Measurements from ENCODE around the gene CKLF.
A peak's percentile ranks its signal among the peaks of the same experiment; 100 is the strongest.
"Not testable (repeated sequence)": the region's sequence is repeated elsewhere in the genome, so short reads cannot be mapped to it uniquely, and the experiment has no call there.

Gene CKLF, protein sequence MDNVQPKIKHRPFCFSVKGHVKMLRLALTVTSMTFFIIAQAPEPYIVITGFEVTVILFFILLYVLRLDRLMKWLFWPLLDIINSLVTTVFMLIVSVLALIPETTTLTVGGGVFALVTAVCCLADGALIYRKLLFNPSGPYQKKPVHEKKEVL
- 9.7 to 9.9 reads per million in 2 donors for total RNA-seq

GRCh38 chr16:66552286-66553177 lies at the start of gene CKLF:
Gene CKLF, plus strand, starts transcription at chr16:66552576. Its CDS starts 140 bp downstream, at chr16:66552716.
- DNase-seq: peak; percentile 81

DNA sequence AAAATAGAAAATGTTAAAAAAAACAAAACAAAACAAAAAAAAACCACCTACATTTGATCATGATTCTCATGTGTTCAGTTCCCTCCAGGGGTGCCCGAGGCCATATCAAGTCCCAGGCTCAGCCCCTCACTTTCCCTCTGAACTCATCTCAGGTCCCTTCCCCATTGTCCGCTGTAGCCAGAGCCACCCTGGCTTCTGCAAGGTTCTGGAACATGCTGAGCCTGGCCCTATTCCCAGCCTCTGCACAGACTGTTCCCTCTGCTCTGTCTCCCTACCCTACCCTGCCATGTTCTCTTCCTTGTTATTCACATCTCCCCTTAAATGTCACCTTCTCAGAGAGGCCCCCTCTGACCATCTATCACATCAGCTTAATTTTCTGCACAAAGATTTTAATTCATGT lies 49.3 kb upstream of the CKLF start:
- DNase-seq: no peak

DNA sequence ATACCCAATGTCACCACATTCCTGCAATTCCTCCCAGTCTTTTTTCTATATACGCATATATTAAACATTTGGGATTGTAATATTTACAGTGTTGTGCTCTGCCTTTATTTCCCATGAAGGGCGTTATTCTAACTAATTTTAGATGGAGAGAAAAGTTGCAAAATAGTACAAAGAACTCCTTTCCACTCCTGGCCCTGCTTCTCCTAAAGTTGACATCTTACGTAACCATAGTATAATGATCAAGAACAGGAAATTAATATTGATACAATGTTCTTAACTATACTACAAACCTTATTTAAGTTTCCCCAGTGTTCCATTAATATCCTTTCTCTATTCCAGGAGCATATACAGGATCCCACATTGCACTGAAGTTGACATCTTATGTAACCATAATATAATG lies 48.8 kb upstream of the CKLF start:
- DNase-seq: no peak

GRCh38 chr16:66507731-66508239 lies 44.6 kb upstream of the CKLF start:
- no peak for DNase-seq

DNA sequence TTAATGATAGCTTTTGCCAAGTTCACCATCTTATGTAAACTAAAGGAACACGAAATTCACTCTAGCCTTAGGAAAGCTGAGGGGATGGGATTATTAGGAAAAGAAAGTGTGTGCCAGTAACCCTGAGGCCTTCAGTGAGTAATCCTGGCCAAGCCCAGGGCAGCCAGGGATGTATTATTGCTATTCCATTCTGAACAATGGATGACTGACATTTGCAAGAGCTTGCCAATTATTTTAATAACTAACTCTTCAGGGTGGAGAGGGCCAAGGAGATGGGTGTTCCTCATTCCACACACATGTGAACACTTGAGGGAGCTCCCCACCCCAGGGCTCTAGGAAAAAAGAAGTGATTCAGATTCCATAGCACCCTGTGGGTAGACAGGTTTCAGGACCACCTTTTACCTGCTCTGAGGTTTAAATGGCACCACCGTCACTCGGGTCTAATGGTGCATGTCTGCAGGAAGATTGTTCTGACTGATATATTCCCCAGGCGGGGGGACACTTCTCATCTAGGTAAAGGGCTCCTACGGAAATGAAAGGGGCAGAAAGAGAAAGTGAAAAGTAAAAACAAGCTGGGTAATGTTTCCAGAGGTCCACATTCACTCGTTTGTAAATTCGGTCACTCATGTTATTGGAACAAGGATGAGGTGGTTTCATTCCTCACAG lies 44.0 kb upstream of the CKLF start:
- no peak for DNase-seq

DNA sequence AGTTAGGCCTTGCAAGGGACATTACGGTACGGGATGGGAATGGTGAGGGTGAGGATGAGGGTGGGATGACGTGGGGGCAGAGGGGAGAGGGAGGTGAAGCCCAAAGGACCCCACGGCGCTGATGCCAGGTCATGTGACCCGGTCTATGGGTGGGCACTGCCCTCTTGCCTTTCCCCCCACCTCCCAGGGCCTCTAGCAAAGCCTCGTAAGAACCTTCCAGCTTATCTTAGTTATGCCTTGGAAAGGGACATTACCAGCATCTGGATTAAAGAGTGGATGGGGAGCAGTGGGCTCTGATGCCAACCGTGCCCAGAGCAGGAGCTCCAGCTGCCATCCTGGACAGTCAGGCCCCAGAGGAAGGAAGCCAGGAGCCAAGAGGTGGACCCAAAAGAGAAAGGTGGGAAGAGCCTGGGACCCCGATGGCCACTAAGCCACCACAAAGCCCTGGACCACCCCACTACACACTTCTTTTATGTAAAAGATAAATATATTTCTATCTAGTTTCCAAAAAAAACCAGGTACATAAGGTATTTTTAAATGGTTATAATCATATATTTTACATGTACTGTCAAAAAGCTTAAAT lies 43.4 kb upstream of the CKLF start:
- no peak for DNase-seq

DNA sequence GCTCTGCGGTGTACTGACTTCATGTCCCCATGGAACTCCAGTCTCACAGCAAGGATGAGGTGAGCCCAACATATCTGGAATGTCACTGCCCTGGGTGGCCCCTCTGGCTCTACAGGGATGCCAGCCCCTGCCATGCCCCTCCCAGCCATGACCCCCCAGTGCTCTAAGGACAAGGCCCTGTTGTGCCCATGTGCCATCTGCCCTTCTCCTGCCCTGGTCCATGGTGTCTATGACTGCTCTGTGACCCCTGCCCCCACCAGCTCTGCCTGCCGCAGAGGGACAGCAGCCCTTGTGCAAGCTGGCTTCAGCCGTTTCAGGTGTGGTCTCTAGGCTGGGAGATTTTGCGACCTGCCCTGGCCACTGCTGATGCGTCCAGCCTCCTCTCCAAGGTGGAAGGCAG lies 42.8 kb upstream of the CKLF start:
- DNase-seq: no peak

DNA sequence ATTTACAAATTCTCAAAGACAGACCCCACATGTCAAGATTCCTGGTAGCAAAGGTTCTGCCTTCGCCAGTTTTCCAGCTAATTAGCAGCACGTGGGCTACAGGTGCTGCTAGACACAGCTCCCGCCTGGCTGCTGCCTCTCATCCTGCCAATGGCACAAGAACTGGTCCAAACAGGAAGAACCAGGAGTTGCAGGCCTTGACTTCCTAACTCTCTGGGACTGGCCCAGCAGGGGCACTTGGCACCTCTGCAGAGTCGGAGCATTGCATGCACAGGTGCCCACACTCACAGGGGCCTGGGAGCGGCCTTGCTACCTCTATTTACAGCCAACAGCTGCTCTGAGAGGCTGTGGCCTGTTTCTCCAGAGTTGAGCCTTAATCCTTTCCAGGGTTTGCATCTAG lies 42.1 kb upstream of the CKLF start:
- no peak for DNase-seq

- DNase-seq: no peak
These were observed 41.4 kb upstream of the CKLF start for GRCh38 chr16:66510711-66511601.

- DNase-seq: no peak
These were observed 40.6 kb upstream of the CKLF start for GRCh38 chr16:66511602-66512271.

- no peak for DNase-seq
These were observed 39.9 kb upstream of the CKLF start for GRCh38 chr16:66512272-66513110.

DNA sequence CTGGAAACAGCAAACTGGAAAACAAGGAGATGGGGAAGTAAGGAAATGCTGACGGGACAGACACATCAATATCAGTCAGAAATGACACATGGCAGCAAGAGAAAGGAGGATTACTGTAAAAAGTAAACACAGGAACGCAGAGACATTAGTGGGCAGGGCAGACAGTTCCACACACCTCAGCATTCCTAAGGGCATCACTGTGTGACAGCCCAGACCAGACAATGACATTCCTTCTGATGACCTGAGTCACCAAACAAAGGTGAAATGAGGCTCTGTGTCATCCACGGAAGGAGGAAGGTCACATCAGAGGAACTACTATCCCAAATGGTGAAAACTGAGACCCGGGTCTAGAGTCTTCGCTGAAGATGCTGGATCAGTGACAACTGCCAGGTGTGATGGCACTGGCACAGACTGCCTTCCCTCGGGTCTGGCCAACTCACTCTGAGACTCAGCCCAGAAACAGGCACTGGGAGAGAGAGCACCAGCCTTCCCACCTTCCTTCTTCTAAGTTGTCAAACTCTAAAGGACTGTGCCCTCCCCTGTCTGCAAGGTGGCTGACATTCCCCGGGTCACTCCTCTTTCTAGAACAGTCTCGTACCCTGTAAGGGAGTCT lies 39.2 kb upstream of the CKLF start:
- no peak for DNase-seq

- DNase-seq: not testable (repeated sequence)
These were observed 38.0 kb upstream of the CKLF start for GRCh38 chr16:66514391-66514790.

- DNase-seq: not testable (repeated sequence)
These were observed 37.3 kb upstream of the CKLF start for GRCh38 chr16:66514980-66515595.

DNA sequence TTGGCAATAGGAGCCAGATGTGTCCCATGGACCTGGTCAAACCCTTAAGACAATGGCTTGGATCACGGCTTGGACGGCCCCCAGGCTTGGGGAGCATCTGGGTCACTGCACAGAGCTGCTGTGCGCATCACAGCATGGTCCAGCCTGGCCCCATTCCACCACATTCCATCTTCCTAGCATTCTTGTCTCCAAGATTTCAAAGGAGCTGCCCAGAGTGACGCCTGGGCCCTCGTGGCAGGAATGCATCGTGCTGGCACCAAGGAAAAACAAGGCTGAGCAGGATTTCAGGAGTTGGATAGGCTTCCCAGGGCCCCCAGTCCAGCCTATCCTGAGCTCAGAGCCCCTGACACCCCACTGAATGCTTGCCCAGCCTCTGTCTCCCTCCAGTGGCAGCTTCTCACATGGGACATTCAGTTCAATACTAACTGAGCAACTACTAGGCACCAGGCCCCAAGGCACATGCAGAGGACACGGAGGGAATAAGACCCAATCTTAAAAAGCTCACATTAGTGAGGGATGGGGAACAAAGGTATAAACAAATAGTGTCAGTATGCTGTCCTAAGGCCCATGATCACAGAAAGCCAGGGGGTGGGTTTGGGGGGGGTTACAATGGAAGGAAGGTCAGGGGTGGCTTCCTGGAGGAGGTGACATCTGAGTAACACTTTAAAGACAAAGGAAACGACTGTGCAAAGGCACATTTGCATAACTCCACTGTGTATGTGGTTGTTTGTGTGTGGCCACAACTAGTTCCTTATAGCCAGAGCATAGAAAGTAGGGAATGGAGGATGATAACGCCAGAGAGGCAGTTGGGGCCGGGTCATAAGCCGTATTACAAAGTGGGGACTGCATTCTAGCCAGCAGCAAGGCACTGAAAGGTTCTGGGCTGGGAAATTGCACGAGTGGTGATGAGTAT lies 36.5 kb upstream of the CKLF start:
- DNase-seq: no peak

DNA sequence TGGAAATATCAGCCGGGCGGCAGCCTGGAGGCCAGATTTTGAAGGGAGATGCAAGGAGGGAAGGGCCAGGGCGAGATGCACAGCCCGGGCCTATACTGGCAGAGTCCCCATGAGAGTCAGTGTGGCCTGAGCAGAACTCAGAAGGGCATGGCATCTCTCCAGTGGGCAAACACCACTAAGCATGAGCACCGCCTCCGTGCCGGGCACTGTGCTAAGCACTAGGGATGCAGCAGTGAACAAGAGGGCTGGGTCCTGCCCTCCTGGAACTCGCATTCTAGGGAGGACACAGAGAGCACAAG lies 35.9 kb upstream of the CKLF start:
- DNase-seq: no peak

DNA sequence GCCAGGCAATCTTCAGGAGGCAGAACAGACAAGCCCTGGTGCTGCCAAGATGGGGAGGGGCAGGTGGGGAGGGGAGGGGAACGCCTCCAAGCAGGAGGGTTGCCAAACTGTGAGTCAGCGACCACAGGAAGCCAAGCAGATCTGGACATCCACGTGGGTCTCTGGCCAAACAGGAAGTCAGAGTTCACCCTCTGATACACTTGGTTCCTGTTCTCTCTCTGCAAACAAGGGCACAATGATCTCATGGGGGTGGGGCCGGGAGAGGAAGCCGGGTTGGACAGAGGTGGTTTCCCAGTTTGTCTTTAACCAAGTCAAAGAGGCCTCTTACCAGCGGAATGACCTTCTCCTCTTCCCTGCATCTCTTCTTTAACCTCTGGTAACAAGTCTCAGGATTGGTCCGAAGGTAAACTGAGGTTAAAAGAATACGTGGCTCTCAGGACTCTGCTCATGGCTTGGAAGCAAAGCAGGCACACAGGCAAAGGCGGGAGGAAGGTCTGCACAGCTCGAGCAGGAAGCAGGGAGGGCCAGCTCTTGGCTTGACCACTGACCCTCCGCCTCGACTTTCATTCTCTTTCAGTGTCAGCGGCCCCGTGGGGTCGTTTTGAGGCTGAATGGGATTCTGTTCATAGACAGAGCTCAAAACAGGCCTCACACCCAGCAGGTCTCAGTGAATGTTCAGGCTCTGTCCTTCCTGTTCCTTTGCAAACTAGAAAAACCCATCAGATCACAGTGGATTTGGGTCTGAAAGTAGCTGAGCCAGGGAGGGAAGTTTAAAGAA lies 35.4 kb upstream of the CKLF start:
- no peak for DNase-seq

All from activated gamma-delta T cell (primary cell).